GM06990 (cell line): ENCODE results near the gene ATRIP.
"Not testable (repeated sequence)": the region's sequence is repeated elsewhere in the genome, so short reads cannot be mapped to it uniquely, and the experiment has no call there.

Experiments used
- DNase-seq: peaks from one replicate; pipeline ENCODE4 v3.0.0-alpha.2; 2011; ENCODE audit not compliant: insufficient read length; ENCODE audit errors: extremely low read depth
- H3K27me3 ChIP-seq: replicated peaks from 2 replicates; pipeline ENCODE4 v1.6.0; 2011; ENCODE audit warnings: low read length; ENCODE audit not compliant: control insufficient read depth, insufficient read depth
- H3K36me3 ChIP-seq: 2 replicates; pipeline ENCODE4 v1.5.1; 2011; ENCODE audit warnings: low read length; ENCODE audit not compliant: control insufficient read depth, insufficient read depth
- H3K4me3 ChIP-seq: replicated peaks from 2 replicates; pipeline ENCODE4 v1.5.1; 2011; ENCODE audit warnings: low read depth, mild to moderate bottlenecking, control low read depth, low read length
- CTCF ChIP-seq: IDR thresholded peaks from 2 replicates; pipeline ENCODE4 v1.5.1; 2011; ENCODE audit warnings: low read length, control low read depth, mild to moderate bottlenecking, inconsistent platforms; ENCODE audit not compliant: insufficient read depth, poor library complexity, severe bottlenecking

ATRIP gene

GRCh38 chr3:48459773-48460516 lies 13.4 kb downstream of the ATRIP start:
- H3K36me3 ChIP-seq: peaks cover 24% of the 10 kb centered on the region
- no peak for TF ChIP-seq CTCF
- DNase-seq: no peak
- no peak overlapping the region for H3K4me3 ChIP-seq
- no peaks in the 10 kb centered on the region for H3K27me3 ChIP-seq

- H3K27me3 ChIP-seq: no peaks in the 10 kb centered on the region
- no peak overlapping the region for H3K4me3 ChIP-seq
- peaks cover 24% of the 10 kb centered on the region for H3K36me3 ChIP-seq
- no peak for DNase-seq
- TF ChIP-seq CTCF: no peak
Measured at GRCh38 chr3:48460517-48460902, 14.0 kb downstream of the ATRIP start.

- not testable (repeated sequence) for H3K27me3 ChIP-seq, H3K4me3 ChIP-seq, DNase-seq
- H3K36me3 ChIP-seq: peaks cover 24% of the 10 kb centered on the region
Measured at GRCh38 chr3:48461767-48462166, 15.2 kb downstream of the ATRIP start.

- no peak for TF ChIP-seq CTCF
- Histone ChIP-seq H3K4me3 (no peak overlapping the region), H3K36me3 (peaks cover 33% of the 10 kb centered on the region), H3K27me3 (no peaks in the 10 kb centered on the region)
- DNase-seq: no peak
Measured at GRCh38 chr3:48463703-48464102, 17.2 kb downstream of the ATRIP start.

GRCh38 chr3:48464713-48465221 lies 18.2 kb downstream of the ATRIP start:
- no peak for TF ChIP-seq CTCF
- Histone ChIP-seq H3K4me3 (no peak overlapping the region), H3K27me3 (no peaks in the 10 kb centered on the region), H3K36me3 (peaks cover 36% of the 10 kb centered on the region)
- DNase-seq: no peak

GRCh38 chr3:48465237-48465530 lies 18.6 kb downstream of the ATRIP start:
- Histone ChIP-seq H3K27me3 (no peaks in the 10 kb centered on the region), H3K36me3 (peaks cover 34% of the 10 kb centered on the region), H3K4me3 (no peak overlapping the region)
- no peak for DNase-seq
- TF ChIP-seq CTCF: no peak
